GM23338 (cell line): ENCODE measurements around the gene GRAMD1B. TPM values are rescaled to one million over a fixed set of nuclear protein-coding genes. Genes with fewer than 3 reads are reported as not detected.

Experiments
- ATAC-seq: fragments of 200-7000 bp; cut with Tn5 transposase; 3 replicates; pipeline ENCODE4 v1.9.1; 2020
- DNase-seq: peaks from one replicate; pipeline ENCODE4 v3.0.0-alpha.2; 2015; ENCODE audit warnings: low spot score
- H2AFZ ChIP-seq: fragments of 200-600 bp; sonication (generic); 2 replicates; pipeline ENCODE4 v1.8.0; 2016; ENCODE audit warnings: antibody characterized with exemption, mild to moderate bottlenecking, moderate library complexity
- H3F3A ChIP-seq: fragments of 200-600 bp; sonication (generic); replicated peaks from 2 replicates; pipeline ENCODE4 v1.8.0; 2017; ENCODE audit warnings: antibody characterized with exemption, mixed run types, low read depth
- H3K27ac ChIP-seq: fragments of 200-600 bp; sonication (generic); 2 replicates; pipeline ENCODE4 v1.6.1; 2016; ENCODE audit warnings: low read depth
- H3K27me3 ChIP-seq: fragments of 200-600 bp; sonication (generic); 2 replicates; pipeline ENCODE4 v1.8.0; 2016; ENCODE audit warnings: mild to moderate bottlenecking, mixed run types, moderate library complexity; ENCODE audit not compliant: insufficient read depth
- H3K36me3 ChIP-seq: fragments of 200-600 bp; sonication (generic); 2 replicates; pipeline ENCODE4 v1.8.0; 2016; ENCODE audit warnings: mild to moderate bottlenecking; ENCODE audit not compliant: insufficient read depth
- H3K4me1 ChIP-seq: fragments of 200-600 bp; sonication (generic); 2 replicates; pipeline ENCODE4 v1.8.0; 2016; ENCODE audit warnings: mild to moderate bottlenecking, moderate library complexity; ENCODE audit not compliant: insufficient read depth
- H3K4me2 ChIP-seq: fragments of 200-600 bp; sonication (generic); 2 replicates; pipeline ENCODE4 v1.7.1; 2017; ENCODE audit warnings: mixed run types
- H3K4me3 ChIP-seq: fragments of 200-600 bp; sonication (generic); 2 replicates; pipeline ENCODE4 v1.6.1; 2016; ENCODE audit warnings: mixed run types
- H3K79me2 ChIP-seq: fragments of 200-600 bp; sonication (generic); replicated peaks from 2 replicates; pipeline ENCODE4 v1.8.0; 2017; ENCODE audit warnings: mild to moderate bottlenecking; ENCODE audit not compliant: insufficient read depth
- H3K9me2 ChIP-seq: fragments of 200-600 bp; sonication (generic); 2 replicates; pipeline ENCODE4 v1.8.0; 2017; ENCODE audit not compliant: insufficient read depth
- H4K20me1 ChIP-seq: fragments of 200-600 bp; sonication (generic); replicated peaks from 2 replicates; pipeline ENCODE4 v1.8.0; 2017; ENCODE audit warnings: mild to moderate bottlenecking; ENCODE audit not compliant: insufficient read depth
- H3K27ac Mint-ChIP-seq: 2 replicates; pipeline ENCODE4 v1.8.0; 2020; ENCODE audit warnings: inconsistent platforms, mild to moderate bottlenecking, moderate library complexity, mixed read lengths
- H3K27me3 Mint-ChIP-seq: 3 replicates; pipeline ENCODE4 v1.8.0; 2022; ENCODE audit warnings: low read depth, mild to moderate bottlenecking, moderate library complexity, mixed read lengths, inconsistent platforms; ENCODE audit not compliant: insufficient read depth, poor library complexity
- H3K36me3 Mint-ChIP-seq: 3 replicates; pipeline ENCODE4 v1.8.0; 2021; ENCODE audit warnings: low read depth, mild to moderate bottlenecking, inconsistent platforms, moderate library complexity, mixed read lengths
- H3K4me1 Mint-ChIP-seq: 3 replicates; pipeline ENCODE4 v1.8.0; 2020; ENCODE audit warnings: mild to moderate bottlenecking, inconsistent platforms, mixed read lengths
- H3K4me3 Mint-ChIP-seq: 3 replicates; pipeline ENCODE4 v1.8.0; 2021; ENCODE audit warnings: moderate library complexity, mild to moderate bottlenecking, inconsistent platforms, mixed read lengths
- H3K9me3 Mint-ChIP-seq: 3 replicates; pipeline ENCODE4 v1.8.0; 2020; ENCODE audit warnings: moderate library complexity, mild to moderate bottlenecking, inconsistent platforms, mixed read lengths
- CREB1 ChIP-seq: fragments of 250-450 bp; sonication (Bioruptor Pico); IDR thresholded peaks from 2 replicates; pipeline ENCODE4 v1.5.0; 2020; ENCODE audit warnings: low read depth, mild to moderate bottlenecking, moderate library complexity
- CTCF ChIP-seq, 2 experiments: fragments of 200-600 bp in 1 of 2; sonication (generic) in 1 of 2; conservative IDR thresholded peaks; 2 replicates each; pipeline versions ENCODE4 v1.5.1 to v1.6.1; 2016 to 2017; ENCODE audit warnings: antibody characterized with exemption in 2 of 2, low read depth in 2 of 2, mild to moderate bottlenecking in 2 of 2, moderate library complexity in 1 of 2
- ETS1 ChIP-seq: IDR thresholded peaks from 2 replicates; pipeline ENCODE4 v1.6.1; 2016; ENCODE audit warnings: antibody characterized with exemption
- EZH2 ChIP-seq: fragments of 200-600 bp; sonication (generic); IDR thresholded peaks from one replicate; pipeline ENCODE4 v1.8.0; 2017; ENCODE audit warnings: antibody characterized with exemption, mild to moderate bottlenecking, low read depth; ENCODE audit not compliant: unreplicated experiment
- EZH2phosphoT487 ChIP-seq: fragments of 200-600 bp; sonication (generic); IDR thresholded peaks from one replicate; pipeline ENCODE4 v1.8.1; 2018; ENCODE audit warnings: antibody characterized with exemption; ENCODE audit not compliant: unreplicated experiment
- JUNB ChIP-seq: IDR thresholded peaks from one replicate; pipeline ENCODE4 v1.6.1; 2016; ENCODE audit warnings: antibody characterized with exemption; ENCODE audit not compliant: unreplicated experiment
- NANOG ChIP-seq: IDR thresholded peaks from 2 replicates; pipeline ENCODE4 v1.6.1; 2016; ENCODE audit warnings: antibody characterized with exemption, borderline replicate concordance
- POLR2AphosphoS5 ChIP-seq: IDR thresholded peaks from 2 replicates; pipeline ENCODE4 v1.6.1; 2016; ENCODE audit warnings: antibody characterized with exemption, low read depth
- REST ChIP-seq: IDR thresholded peaks from one replicate; pipeline ENCODE4 v1.6.1; 2018; ENCODE audit warnings: antibody characterized with exemption; ENCODE audit not compliant: unreplicated experiment
- STAT1 ChIP-seq: IDR thresholded peaks from one replicate; pipeline ENCODE4 v1.6.1; 2016; ENCODE audit warnings: antibody characterized with exemption; ENCODE audit not compliant: unreplicated experiment
- ZNF114 ChIP-seq: fragments of 250-450 bp; sonication (Bioruptor Pico); IDR thresholded peaks from 2 replicates; pipeline ENCODE4 v1.5.0; 2020; ENCODE audit warnings: mild to moderate bottlenecking, moderate library complexity
- ZNF331 ChIP-seq: fragments of 250-450 bp; sonication (Bioruptor Pico); IDR thresholded peaks from 2 replicates; pipeline ENCODE4 v1.5.0; 2020; ENCODE audit warnings: low read depth, mild to moderate bottlenecking, moderate library complexity
- ZNF462 ChIP-seq: fragments of 250-450 bp; sonication (Bioruptor Pico); IDR thresholded peaks from 2 replicates; pipeline ENCODE4 v1.5.0; 2020; ENCODE audit warnings: mild to moderate bottlenecking, moderate library complexity
- polyA plus RNA-seq: library from polyadenylated mRNA; unstranded; fragments of >200 nt; fragmentation: Nextera tagmentation; extraction: Ambion mirVana; gene quantifications from 2 replicates; pipeline ENCODE4 v1.2.1, GENCODE V29; 2016
- total RNA-seq: library from RNA; depleted of rRNA; stranded (reverse); fragments of >200 nt; shearing (Covaris generic); gene quantifications from 2 replicates; pipeline ENCODE4 v1.2.3, GENCODE V29; 2014

GRAMD1B gene
- total and polyA plus RNA-seq, 2 experiments from 2014 or later, result 3.7 to 24.3 TPM

GRCh38 chr11:123483058-123483457 lies 53.0 kb downstream of the GRAMD1B start:
- Histone ChIP-seq H3K9me2 (no peaks in the 10 kb centered on the region), H3K36me3 (no peaks in the 10 kb centered on the region), H4K20me1 (no peaks in the 10 kb centered on the region; the same call in 1 of the 2 replicates), H3K27me3 (no peaks in the 10 kb centered on the region), H3K27ac (no peak overlapping the region), H3K4me2 (no peak overlapping the region), H3K4me1 (peaks cover 13% of the 10 kb centered on the region), H2AFZ (no peak overlapping the region), H3F3A (no peaks in the 10 kb centered on the region), H3K4me3 (no peak overlapping the region), H3K79me2 (peaks cover 5% of the 10 kb centered on the region; the same call in 1 of the 2 replicates)
- Mint-ChIP-seq H3K27me3 (peaks cover 6% of the 10 kb centered on the region), H3K4me3 (no peak overlapping the region), H3K36me3 (peaks cover 3% of the 10 kb centered on the region), H3K4me1 (peaks cover 22% of the 10 kb centered on the region), H3K9me3 (no peaks in the 10 kb centered on the region), H3K27ac (no peak overlapping the region)
- DNase-seq (no peak), ATAC-seq (no peak)
- TF ChIP-seq ZNF462 (CRISPR knock-in tag) (no peak), EZH2 (no peak), EZH2phosphoT487 (no peak), STAT1 (no peak), POLR2AphosphoS5 (no peak), REST (no peak), ETS1 (no peak), JUNB (no peak), CREB1 (CRISPR knock-in tag) (no peak), ZNF331 (no peak), ZNF114 (no peak), CTCF (conservative IDR thresholded peaks at IDR 0.05; ENCODE audit: low read depth in 2 of 2) (no peak), NANOG (no peak)
